HL-60/S4 treated with phorbol 12-myristate 13-acetate at 8.2 ng/mL for 4 days and 3 days (cell line): ENCODE measurements around the gene NT5C2.

ENCODE experiments used
- in situ Hi-C: fragments of 300-500 bp; cut with MboI; formaldehyde crosslinking; loops from 2 replicates; pipeline ENCODE4 v1.15.0; 2022; ENCODE audit warnings: low sequenced_read_pairs

Gene NT5C2

GRCh38 chr10:103125323-103126267 is 67.5 kb downstream of the NT5C2 start:
- in situ Hi-C loops = no loop called here

GRCh38 chr10:103124420-103125096 is 68.5 kb downstream of the NT5C2 start:
- in situ Hi-C loops = no loop called here

- in situ Hi-C loops = no loop called here
These were observed 69.6 kb downstream of the NT5C2 start for GRCh38 chr10:103123282-103124024.

GRCh38 chr10:103120977-103121735 is 71.9 kb downstream of the NT5C2 start:
- in situ Hi-C loops = no loop called here

GRCh38 chr10:103120546-103120945 is 72.5 kb downstream of the NT5C2 start:
- in situ Hi-C loops = no loop called here

GRCh38 chr10:103117247-103117646 is 75.8 kb downstream of the NT5C2 start:
- in situ Hi-C loops = no loop called here

- in situ Hi-C loops = no loop called here
These were observed 78.2 kb downstream of the NT5C2 start for GRCh38 chr10:103114876-103115275.

- in situ Hi-C loops = no loop called here
These were observed 80.9 kb downstream of the NT5C2 start for GRCh38 chr10:103111918-103112877.

- in situ Hi-C loops = no loop called here
These were observed 81.8 kb downstream of the NT5C2 start for GRCh38 chr10:103111031-103111917.

- in situ Hi-C loops = no loop called here
These were observed 82.7 kb downstream of the NT5C2 start for GRCh38 chr10:103110407-103110806.

- in situ Hi-C loops = no loop called here
These were observed 83.3 kb downstream of the NT5C2 start for GRCh38 chr10:103109821-103110220.

GRCh38 chr10:103106539-103106938 is 86.5 kb downstream of the NT5C2 start:
- in situ Hi-C loops = no loop called here

- in situ Hi-C loops = no loop called here
These were observed 87.6 kb downstream of the NT5C2 start for GRCh38 chr10:103105462-103105861.

- in situ Hi-C loops = no loop called here
These were observed 88.4 kb downstream of the NT5C2 start for GRCh38 chr10:103104721-103105120.

- in situ Hi-C loops = no loop called here
These were observed 89.1 kb downstream of the NT5C2 start for GRCh38 chr10:103103989-103104388.

- in situ Hi-C loops = no loop called here
These were observed 90.9 kb downstream of the NT5C2 start for GRCh38 chr10:103102195-103102594.

GRCh38 chr10:103100620-103101019 is 92.5 kb downstream of the NT5C2 start:
- in situ Hi-C loops = no loop called here

- in situ Hi-C loops = no loop called here
These were observed 94.8 kb downstream of the NT5C2 start for GRCh38 chr10:103098240-103098639.

- in situ Hi-C loops = no loop called here
These were observed 96.9 kb downstream of the NT5C2 start for GRCh38 chr10:103096130-103096529.
